Ramos (cell line): ENCODE measurements around the gene MAGI3.
"Not testable (repeated sequence)": the region's sequence is repeated elsewhere in the genome, so short reads cannot be mapped to it uniquely, and the experiment has no call there.

Experiments
- in situ Hi-C: fragments of 300-500 bp; cut with MboI; formaldehyde crosslinking; loops from one replicate; pipeline ENCODE4 v1.14.3; 2022; ENCODE audit warnings: low sequenced_read_pairs; ENCODE audit not compliant: unreplicated experiment

The MAGI3 gene

GRCh38 chr1:113552244-113552643 lies 161.9 kb downstream of the MAGI3 start:
- in situ Hi-C loops = no loop called here

GRCh38 chr1:113557187-113557586 lies 166.9 kb downstream of the MAGI3 start:
- in situ Hi-C loops = no loop called here

- in situ Hi-C loops = no loop called here
These were observed 175.3 kb downstream of the MAGI3 start for GRCh38 chr1:113565621-113566020.

DNA sequence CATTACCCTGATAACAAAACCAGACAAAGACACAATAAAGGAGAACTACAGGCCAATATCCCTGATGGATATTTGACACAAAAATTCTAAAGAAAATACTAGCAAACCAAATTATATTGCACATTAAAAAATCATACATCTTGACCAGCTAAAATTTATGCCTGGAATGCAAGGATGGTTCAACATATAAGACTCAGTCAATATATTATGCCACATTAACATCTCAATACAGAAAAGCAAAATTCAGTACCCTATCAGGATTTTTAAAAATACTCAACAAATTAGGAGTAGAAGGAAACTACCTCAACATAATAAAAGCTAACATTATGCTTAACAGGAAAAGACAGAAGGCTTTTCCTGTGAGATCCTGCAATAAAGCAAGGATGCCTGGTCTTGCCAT lies 177.1 kb downstream of the MAGI3 start:
- in situ Hi-C loops = no loop called here

GRCh38 chr1:113575744-113576260 lies 185.5 kb downstream of the MAGI3 start:
- in situ Hi-C loops = not testable (repeated sequence)

DNA sequence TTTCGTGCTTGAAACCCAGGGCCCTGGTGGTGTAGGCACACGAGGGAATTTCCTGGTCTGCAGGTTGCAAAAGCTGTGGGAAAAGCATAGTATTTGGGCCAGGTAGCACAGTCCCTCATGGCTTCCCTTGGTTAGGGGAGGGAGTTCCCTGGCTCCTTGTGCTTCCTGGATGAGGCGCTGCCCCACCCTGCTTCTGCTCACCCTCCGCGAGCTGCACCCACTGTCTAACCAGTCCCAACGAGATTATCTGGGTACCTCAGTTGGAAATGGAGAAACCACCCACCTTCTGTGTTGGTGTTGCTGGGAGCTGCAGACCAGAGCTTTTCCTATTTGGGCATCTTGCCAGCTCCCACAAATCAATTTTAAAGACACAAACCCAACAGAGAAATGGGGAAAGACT lies 186.0 kb downstream of the MAGI3 start:
- in situ Hi-C loops = no loop called here

- in situ Hi-C loops = no loop called here
These were observed 189.1 kb downstream of the MAGI3 start for GRCh38 chr1:113579256-113580018.

GRCh38 chr1:113581323-113581722 lies 191.0 kb downstream of the MAGI3 start:
- in situ Hi-C loops = no loop called here

- in situ Hi-C loops = no loop called here
These were observed 191.8 kb downstream of the MAGI3 start for GRCh38 chr1:113582084-113582483.

- in situ Hi-C loops = no loop called here
These were observed 197.2 kb downstream of the MAGI3 start for GRCh38 chr1:113587475-113587874.

DNA sequence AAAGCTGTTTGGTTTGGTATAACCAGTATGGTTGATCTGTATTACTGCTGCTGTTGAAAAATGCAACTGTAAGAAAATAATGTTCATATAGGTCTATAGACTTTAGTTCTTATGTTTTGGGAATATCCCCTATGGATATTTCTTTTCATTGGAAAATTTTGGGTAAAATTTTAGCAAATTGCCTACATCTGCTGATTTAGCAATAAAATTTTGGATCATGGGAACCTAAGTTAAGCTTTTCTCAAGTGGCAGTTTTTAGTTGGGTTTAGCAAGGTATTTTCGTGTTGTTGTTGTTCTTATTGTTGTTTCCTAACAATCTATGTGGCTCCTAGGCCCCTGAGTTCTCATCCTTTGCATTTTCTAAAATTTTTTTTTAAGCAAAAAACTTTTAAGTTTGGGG lies 201.9 kb downstream of the MAGI3 start:
- in situ Hi-C loops = no loop called here

- in situ Hi-C loops = no loop called here
These were observed 203.4 kb downstream of the MAGI3 start for GRCh38 chr1:113593550-113594297.

DNA sequence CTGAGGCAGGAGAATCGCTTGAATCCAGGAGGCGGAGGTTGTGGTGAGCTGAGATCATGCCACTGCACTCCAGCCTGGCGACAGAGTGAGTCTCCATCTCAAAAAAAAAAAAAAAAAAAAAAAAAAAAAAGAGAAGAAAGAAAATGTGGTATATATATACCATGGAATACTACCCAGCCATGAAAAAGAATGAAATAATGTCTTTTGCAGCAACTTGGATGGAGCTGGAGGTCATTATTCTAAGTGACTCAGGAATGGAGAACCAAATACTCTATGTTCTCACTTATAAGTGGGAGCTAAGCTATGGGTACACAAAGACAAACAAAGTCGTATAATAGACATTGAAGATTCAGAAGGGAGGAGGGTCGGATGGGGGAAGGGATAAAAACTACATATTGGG lies 214.2 kb downstream of the MAGI3 start:
- in situ Hi-C loops = not testable (repeated sequence)

DNA sequence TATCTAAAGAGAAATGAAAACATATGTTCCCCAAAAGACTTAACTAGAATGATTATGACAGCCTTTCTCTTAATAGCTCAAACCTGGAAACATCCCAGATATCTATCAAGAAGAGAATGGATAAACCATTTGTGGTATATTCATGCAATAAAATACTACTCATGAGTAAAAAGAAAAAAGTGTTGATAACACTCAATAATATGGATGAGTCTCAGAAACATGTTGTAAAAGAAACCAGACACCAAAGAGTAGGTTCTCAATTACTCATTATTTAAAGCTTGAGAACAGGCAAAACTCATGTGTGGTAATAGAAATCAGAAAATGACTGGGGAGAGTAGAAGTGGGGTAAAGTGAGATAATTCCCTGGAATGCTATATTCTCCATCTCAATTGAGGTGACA lies 214.8 kb downstream of the MAGI3 start:
- in situ Hi-C loops = no loop called here

DNA sequence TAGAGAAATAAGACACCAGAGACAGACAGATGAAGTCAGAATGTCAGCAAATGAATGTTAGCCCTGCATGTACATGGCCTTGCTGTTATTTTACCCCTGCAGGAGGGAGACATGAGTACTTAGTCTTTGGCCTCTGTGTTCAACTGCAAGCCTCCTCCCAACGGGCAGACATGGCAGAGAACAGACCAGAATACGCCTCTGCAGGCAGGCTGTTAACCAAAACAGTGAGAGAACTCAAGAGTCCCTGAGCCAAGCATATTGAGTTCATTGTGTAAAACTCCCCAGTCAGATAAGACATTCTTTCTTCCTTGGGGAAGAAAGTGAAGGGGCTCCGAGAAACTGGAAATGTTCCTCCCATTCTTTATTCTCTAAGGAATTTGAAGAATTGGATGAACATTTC lies 218.1 kb downstream of the MAGI3 start:
- in situ Hi-C loops = no loop called here

GRCh38 chr1:113610372-113610771 lies 220.1 kb downstream of the MAGI3 start:
- in situ Hi-C loops = no loop called here

DNA sequence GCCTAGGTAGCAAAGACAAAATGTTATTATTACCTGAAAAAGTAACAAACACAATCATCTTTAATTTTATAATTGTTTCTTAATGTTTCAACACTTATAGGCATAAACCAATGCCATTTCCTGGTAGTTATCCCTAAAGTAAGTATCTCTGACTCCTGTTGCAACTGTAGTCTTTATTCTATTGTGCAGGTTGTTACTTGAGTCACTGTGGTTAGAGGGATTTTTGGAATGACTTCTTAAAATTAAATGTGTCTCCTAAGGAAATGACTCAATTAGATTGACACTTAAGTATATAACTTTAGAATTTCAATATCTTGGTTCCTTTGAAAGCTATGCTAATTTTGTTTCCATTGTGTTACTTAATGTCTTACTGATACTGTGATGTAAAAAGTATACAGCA lies 225.1 kb downstream of the MAGI3 start:
- in situ Hi-C loops = no loop called here

GRCh38 chr1:113616156-113616555 lies 225.8 kb downstream of the MAGI3 start:
- in situ Hi-C loops = no loop called here

- in situ Hi-C loops = no loop called here
These were observed 227.3 kb downstream of the MAGI3 start for GRCh38 chr1:113617438-113618141.

DNA sequence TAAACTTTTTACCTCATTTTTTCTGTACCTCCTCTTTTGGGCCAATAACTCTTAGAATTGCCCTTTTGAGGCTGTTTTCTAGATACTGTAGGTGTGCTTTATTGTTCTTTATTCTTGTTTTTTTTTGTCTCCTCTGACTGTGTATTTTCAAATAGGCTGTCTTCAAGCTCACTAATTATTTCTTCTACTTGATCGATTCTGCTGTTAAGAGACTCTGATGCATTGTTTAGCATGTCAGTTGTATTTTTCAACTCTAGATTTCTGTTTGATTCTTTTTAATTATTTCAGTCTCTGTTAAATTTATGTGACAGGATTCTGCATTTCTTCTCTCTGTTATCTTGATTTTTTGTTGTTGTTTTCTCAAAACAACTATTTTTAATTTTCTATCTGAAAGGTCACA lies 238.7 kb downstream of the MAGI3 start:
- in situ Hi-C loops = no loop called here
